Ascending aorta (tissue), 2 donors: Measurements from ENCODE around the gene ZFR2. TPM values are rescaled to one million over a fixed set of nuclear protein-coding genes. Genes with fewer than 3 reads are reported as not detected.
A peak's percentile ranks its signal among the peaks of the same experiment; 100 is the strongest.

Source experiments
- DNase-seq, 2 donors: peaks; one replicate each; pipeline ENCODE4 v3.0.0-alpha.2; 2019; ENCODE audit warnings: low spot score in 2 of 2
- H3K27ac ChIP-seq, 2 donors: fragments of 200-600 bp; sonication (generic); one replicate each; pipeline ENCODE4 v1.5.1; 2016 to 2017; ENCODE audit warnings: mild to moderate bottlenecking in 1 of 2
- H3K27me3 ChIP-seq: fragments of 200-600 bp; sonication (generic); one replicate; pipeline ENCODE4 v1.5.1; 2017
- H3K36me3 ChIP-seq, 2 donors: fragments of 200-600 bp; sonication (generic); one replicate each; pipeline ENCODE4 v1.5.1; 2016
- H3K4me1 ChIP-seq, 2 donors: fragments of 200-600 bp; sonication (generic); one replicate each; pipeline ENCODE4 v1.5.1; 2016 to 2017; ENCODE audit warnings: mild to moderate bottlenecking in 1 of 2
- H3K4me3 ChIP-seq, 2 donors: fragments of 200-600 bp; sonication (generic); one replicate each; pipeline ENCODE4 v1.5.1; 2016 to 2017; ENCODE audit warnings: mild to moderate bottlenecking in 1 of 2
- H3K9me3 ChIP-seq, 2 donors: fragments of 200-600 bp; sonication (generic); one replicate each; pipeline ENCODE4 v1.5.1; 2016
- CTCF ChIP-seq, 3 experiments: fragments of 200-600 bp in 2 of 3; fragments of 450-650 bp in 1 of 3; sonication (generic) in 2 of 3; IDR thresholded peaks; one replicate each; pipeline ENCODE4 v1.5.1; 2016 to 2019; ENCODE audit warnings: antibody characterized with exemption in 3 of 3, mild to moderate bottlenecking in 1 of 3, moderate library complexity in 1 of 3
- intact Hi-C: fragments of 100-400 bp; cut with DNase I; formaldehyde crosslinking; loops from one replicate; pipeline ENCODE4 v1.15.1; 2023
- total RNA-seq: library from RNA; depleted of rRNA; stranded (reverse); fragments of >200 nt; gene quantifications from one replicate; pipeline ENCODE4 v1.1.0, GENCODE V29; 2016

The ZFR2 gene
- total RNA-seq, 1 donor from 2014 or later, result not detected

- no peaks in the 10 kb centered on the region for H3K4me1 ChIP-seq
- peaks cover 0 to 8% of the 10 kb centered on the region in 2 donors for H3K9me3 ChIP-seq
- intact Hi-C loops, result no loop called here
- H3K36me3 ChIP-seq, result no peaks in the 10 kb centered on the region
- no peak for TF ChIP-seq CTCF (IDR thresholded peaks at IDR 0.05)
- no peak for DNase-seq
- H3K4me3 ChIP-seq, result no peak overlapping the region
- no peaks in the 10 kb centered on the region for H3K27me3 ChIP-seq
- no peak overlapping the region for H3K27ac ChIP-seq
These were observed 38.9 kb upstream of the ZFR2 start for GRCh38 chr19:3907626-3908265.

GRCh38 chr19:3904233-3904632, 35.4 kb upstream of the ZFR2 start:
- Histone ChIP-seq H3K36me3 (no peaks in the 10 kb centered on the region), H3K9me3 (no peaks in the 10 kb centered on the region), H3K27me3 (no peaks in the 10 kb centered on the region), H3K4me3 (no peak overlapping the region), H3K4me1 (no peaks in the 10 kb centered on the region), H3K27ac (no peak overlapping the region)
- no peak for TF ChIP-seq CTCF (IDR thresholded peaks at IDR 0.05)
- intact Hi-C loops, result no loop called here
- no peak for DNase-seq

GRCh38 chr19:3902317-3902973, 33.6 kb upstream of the ZFR2 start:
- Histone ChIP-seq H3K27me3 (no peaks in the 10 kb centered on the region), H3K4me1 (no peaks in the 10 kb centered on the region), H3K27ac (no peak overlapping the region), H3K36me3 (no peaks in the 10 kb centered on the region), H3K4me3 (no peak overlapping the region), H3K9me3 (no peaks in the 10 kb centered on the region)
- no peak for TF ChIP-seq CTCF (IDR thresholded peaks at IDR 0.05)
- DNase-seq, result no peak
- intact Hi-C loops, result no loop called here

- no peak overlapping the region for H3K27ac ChIP-seq
- H3K4me3 ChIP-seq, result no peak overlapping the region
- TF ChIP-seq CTCF (IDR thresholded peaks at IDR 0.05), result no peak
- peak; percentile 10 to 68 for DNase-seq
- H3K27me3 ChIP-seq, result no peaks in the 10 kb centered on the region
- intact Hi-C loops, result no loop called here
- no peaks in the 10 kb centered on the region for H3K4me1 ChIP-seq
- no peaks in the 10 kb centered on the region for H3K9me3 ChIP-seq
- no peaks in the 10 kb centered on the region for H3K36me3 ChIP-seq
These were observed 30.9 kb upstream of the ZFR2 start for GRCh38 chr19:3899531-3900294.

GRCh38 chr19:3898426-3898825, 29.6 kb upstream of the ZFR2 start:
- no peak for TF ChIP-seq CTCF (IDR thresholded peaks at IDR 0.05)
- Histone ChIP-seq H3K4me1 (no peaks in the 10 kb centered on the region), H3K36me3 (no peaks in the 10 kb centered on the region), H3K27me3 (no peaks in the 10 kb centered on the region), H3K27ac (no peak overlapping the region), H3K9me3 (no peaks in the 10 kb centered on the region), H3K4me3 (no peak overlapping the region)
- intact Hi-C loops, result no loop called here
- DNase-seq, result no peak
